Femur (tissue), 1 donor: ENCODE measurements around the gene SIK2.
A peak's percentile ranks its signal among the peaks of the same experiment; 100 is the strongest.

Source experiments
- DNase-seq: peaks from one replicate; pipeline ENCODE4 v3.0.0-alpha.2; 2017

SIK2 gene

DNA sequence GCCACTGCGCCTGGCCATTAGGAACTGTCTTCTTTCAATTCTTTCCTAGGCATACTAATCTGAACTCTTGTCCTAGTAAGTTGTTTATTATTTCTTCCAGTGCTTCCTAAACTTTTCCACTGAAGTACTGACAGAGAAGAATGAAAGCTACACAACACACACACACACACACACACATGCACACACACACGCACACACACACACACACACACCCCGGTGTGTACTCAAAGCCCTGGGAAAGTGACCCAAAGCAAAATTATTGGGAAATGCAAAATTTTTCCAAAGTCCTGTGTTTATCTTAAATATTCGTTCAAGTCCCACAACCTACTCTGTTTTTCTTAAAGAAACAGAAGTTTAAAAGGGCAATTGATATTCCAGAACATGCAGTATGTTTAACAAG is 19.4 kb upstream of the SIK2 start:
- DNase-seq = no peak

DNA sequence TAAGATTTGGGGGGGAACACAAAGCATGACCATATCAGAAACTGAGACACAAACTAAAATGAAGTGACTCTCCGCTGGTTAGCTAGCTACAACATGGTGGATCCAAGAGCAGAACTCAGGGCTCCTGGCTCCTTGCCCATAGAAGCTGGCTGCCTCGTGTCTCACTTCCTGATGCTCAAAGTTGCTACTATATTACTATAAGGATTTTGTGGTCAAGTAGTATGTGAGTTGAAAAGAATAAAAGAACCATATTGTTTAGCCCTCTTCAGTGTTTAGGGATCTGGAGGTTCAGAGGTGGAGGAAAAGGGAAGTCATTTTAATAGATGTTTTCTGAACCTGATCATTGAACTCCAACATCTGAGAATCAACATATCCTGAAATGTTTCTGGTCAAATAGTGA is 16.9 kb upstream of the SIK2 start:
- no peak for DNase-seq

DNA sequence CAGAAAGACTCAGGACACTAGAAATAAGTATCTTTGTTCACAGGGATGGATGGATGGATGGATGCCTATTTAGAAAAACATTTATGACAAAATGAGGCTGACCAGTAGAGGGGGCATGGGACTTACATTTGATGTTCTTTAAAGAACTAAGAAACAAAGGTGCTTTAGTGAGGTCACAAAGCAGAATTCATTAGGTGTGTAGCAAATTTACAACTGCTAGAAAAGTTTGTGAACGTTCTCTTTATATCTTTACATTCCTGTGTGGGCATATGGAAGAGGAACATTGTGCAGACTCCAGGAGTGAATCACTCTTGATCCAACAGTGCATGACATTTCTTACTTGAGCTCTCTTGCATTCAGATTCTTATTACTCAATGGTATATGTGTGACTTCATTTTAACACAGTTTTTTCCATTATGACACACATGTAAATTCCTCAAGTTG is 15.8 kb upstream of the SIK2 start:
- DNase-seq = peak; percentile 39

DNA sequence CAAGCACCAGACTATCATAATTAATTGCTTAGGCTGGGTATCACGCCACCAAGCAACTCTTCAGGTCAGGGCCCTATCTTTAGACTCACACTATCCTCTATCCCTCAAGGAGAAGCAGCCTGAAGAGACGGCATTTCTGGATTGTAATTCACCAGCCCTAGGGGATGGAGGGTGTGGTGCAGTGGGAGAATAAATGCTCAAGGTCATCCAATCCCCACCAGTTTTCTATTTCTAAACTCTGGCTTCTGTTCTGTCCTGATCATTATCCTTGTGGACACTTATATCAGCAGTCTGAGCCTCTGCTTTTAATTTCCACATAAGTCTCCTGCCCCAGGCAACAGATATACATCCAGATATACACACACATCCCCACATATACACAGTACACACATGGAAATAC is 13.1 kb upstream of the SIK2 start:
- no peak for DNase-seq

DNA sequence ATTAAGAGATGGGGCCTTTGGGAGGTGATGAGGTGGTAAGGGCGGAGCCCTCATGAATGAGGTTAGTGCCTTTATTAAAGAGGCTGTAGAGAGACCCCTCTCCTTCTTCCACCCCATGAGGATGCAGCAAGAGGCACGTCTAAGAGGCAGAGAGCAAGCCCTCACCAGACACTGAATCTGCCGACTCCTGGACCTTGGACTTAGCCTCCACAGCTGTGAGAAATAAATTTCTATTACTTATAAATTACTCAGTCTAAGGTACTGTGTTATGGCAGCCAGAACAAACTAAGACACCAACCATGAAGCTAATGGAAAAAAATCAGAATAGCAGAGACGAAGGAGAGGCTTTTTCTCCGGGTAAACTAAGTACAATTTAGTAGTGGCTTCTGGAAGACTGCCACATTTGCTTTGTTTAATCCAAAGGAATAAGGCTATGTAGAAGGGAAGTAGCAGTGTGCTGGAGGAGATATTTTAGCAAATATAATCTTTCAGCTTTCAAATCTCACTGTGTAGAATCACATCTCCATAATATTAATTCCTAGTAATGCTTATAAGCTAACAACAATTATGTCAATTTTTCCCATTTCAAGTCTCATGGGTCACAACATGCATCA is 12.3 kb upstream of the SIK2 start:
- DNase-seq = no peak

DNA sequence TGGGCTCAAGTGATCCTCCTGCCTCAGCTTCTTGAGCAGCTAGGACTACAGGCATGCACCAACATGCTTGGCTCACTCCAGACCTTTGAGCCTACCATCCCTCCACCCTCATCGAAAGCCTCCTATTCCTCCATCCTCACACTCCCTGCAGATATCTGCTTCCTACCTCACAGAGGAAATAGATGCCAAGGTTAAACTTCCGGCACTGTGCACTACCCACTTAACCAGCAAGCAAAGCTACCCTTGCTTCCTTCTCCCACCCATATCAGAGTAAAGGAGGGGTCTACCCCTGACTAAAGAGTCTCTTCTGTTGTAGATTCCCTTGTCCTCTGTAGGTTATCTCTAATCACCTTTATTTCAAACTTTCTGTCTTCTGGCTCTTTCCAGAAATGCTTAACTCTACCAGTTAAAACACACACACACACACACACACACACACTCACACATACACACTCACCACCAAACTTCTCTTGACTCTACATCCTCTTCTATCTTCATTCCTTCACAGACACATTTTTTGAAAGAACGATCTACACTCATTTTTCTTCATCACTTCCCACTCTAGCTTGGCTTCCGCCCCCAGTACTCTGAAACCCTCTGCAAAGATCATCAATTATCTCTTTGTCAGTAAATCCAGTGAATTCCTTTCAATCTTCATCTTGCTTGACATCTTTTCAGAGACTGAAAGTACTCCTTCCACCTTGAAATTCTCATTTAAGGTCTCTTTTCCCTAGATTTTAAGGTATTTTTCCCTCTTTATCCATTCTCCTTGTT is 10.9 kb upstream of the SIK2 start:
- DNase-seq = no peak

DNA sequence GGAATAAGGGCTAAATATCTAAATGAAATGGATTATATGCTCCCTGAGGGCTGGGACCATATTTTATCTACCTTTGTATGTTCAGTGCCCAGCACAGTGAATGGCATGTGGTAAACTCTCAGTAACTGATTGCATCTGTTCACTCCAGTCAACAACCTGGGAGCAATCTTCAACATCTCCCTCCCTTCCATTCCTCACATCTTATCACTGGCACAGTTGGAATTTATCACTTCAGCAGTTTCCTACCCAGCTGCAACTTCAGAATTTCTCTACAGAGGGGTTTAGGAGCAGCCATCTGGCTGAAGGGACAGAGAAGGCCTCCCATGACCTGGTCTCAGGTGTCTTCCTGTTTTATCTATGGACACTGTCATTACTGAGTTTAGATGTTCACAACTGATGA is 9.8 kb upstream of the SIK2 start:
- no peak for DNase-seq

DNA sequence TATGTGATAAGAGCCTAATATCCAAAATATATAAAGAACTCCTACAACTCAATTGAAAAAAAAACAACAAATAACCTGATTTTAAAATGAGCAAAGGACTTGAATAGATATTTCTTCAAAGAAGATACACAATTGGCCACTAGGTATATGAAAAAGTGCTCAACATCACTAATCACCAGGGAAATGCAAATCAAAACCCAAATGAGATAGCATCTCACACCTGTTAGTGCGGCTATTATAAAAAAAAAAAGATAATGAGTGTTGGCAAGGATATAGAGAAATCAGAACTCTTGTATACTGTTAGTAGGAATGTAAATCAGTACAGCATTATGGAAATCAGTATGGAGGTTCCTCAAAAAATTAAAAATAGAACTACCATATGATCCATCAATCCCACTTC is 5.9 kb upstream of the SIK2 start:
- DNase-seq = no peak

DNA sequence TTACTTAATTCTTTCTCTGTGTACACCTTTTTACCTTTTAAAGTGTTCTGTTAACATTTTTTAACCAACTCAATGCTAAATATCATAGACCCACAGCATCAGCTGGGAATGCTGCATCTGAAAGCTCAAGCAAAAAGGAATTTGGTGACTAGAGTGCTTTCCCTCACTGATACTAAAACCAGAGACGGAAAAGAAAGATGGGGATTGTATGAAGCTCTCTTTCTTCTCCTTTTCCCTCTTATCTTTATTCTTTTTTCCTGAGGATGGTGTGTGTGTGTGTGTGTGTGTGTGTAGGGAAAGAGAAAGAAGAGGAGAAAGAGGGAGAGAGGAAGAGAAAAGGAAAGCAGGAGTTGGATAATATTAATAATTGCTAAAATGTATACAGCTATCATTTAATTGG is 4.1 kb upstream of the SIK2 start:
- no peak for DNase-seq

DNA sequence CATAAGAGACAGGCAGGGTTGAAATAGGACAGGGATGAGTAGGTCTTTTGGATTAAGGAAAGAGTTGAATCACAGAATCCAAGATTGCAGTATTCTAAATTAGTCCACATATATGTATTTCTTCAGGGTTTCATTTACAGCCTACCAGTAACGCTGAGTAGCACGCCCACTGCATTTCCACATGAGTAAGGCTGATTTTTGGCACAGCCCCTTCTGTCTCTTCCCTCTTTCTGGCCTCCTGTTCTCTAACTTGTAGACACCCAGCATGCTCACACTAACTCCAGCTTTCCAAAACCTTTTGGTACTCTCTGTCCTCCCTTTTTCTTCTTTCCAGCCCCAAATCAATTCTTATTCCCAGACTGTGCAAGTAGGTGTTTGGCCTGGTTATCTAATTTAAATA is 3.7 kb upstream of the SIK2 start:
- DNase-seq = peak; percentile 85

DNA sequence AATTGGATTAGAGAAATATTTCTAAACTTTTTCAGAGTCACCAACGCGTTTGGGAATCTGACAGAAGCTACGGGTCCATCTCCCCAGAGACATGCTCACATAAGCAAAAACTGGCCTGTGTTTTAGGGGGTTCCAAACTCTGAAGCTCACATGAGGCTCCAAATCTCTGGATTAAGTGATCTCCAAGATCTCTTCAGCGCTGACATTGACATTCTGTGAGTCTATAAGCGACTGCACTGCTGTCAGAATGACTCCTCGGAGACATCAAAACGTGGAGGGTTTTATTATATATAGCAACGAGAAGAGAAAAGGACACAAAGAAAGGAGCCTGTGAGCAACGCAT is 642 bp upstream of the SIK2 start:
- no peak for DNase-seq

DNA sequence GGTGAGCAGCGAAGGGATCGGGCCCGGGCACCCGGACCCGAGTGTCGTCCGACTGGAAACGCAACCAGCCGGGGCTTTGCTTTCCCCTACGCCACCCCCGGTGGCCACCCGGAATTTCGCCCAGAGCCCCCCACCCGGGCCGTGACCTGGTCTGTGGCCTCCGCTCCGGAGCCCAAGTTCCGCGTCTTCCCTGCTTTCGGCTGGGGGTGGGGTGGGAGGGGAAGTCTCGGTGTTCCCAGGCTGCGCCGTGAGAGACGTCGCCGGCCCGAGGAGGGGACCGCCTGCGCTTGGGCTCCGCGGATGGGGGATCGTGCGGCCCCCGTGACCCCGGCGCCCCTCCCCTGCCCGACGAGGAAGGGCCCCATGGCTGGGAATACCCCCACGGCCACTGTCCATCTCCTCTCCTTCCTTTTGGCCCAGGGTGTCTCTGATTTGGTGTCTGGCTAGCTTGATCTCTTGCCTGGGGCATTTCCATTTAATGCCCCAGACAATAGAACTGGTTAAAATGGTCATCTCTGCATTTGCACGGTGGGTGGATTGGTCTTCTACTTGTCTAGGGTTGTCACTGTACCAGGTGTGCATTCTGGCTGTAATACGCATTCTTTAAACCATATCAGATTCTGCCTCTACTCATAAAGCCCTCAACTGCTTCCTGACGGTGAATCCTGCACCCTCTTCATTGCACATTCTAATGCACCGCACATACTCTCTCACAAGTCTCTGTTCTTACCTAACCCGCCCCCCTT is 789 bp downstream of the SIK2 start:
- DNase-seq = peak; percentile 68

DNA sequence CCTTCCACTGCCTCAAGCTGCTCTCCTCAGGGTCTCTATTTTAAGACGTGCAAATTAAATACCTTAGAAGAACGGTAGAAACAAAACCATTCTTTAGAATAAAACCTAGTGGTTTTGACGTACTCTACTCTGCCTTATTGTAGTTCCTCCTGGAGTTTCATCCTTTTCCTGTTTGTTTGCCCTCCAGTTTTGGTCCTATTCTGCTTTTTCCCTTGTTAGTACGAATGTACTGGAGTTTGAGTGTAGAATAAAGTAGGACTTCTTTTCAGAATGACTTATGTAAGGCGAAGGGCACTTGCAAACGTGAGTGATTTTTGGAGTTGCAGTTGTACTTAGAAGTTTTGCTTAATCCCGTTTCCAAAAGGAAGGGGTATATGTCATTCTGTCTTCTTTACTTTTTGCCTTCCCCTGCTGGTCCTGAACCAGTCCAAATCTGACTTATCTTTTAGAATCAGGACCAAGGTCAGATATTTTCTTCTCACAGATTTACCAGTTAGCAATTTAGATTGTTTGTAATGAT is 1.4 kb downstream of the SIK2 start:
- DNase-seq = no peak

DNA sequence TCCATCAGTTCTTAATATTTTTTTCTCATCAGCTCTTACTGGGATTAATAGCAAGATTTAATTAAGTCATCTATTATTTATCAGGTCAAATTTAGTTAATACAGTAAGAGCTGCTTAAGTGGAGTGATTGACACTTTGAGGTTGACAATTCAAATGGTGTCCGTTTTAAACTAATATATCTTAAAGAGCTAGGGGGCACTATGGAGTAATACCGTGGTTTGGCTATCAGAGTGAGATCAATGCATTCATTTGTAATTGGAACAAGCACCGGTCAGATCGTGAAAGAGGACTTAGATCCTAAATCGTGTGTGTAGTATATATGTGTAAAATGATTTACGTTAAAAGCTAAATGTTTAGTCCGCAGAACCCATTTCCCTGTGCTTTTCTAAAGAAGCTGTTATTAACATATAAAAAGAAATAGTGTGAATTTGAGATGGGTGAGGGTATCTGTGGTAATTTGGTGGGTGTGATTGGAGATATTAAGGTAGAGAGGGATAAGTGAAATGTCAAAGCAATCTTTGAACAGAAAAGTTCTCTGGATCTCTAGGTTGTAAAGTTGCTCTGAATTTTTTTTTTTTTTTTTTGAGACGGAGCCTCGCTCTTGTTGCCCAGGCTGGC is 2.3 kb downstream of the SIK2 start:
- no peak for DNase-seq

DNA sequence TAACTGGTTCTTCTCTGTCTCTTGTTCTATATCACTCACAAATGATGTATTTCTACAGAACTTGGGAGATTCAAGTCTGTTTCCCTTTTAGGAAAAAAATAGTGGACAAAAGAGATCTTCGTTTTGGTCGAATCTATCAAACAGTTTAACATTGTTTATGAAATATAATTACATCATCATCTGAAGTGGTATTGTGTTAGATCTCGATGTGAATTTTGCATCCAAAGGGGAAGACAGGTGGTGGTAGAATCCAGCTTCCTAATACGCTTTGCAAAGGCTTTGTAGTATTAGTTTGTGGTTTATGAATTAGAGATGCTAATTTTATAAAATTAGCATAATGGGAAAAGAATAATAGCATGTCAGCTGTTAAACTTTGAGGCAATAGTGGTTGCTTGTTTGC is 3.4 kb downstream of the SIK2 start:
- DNase-seq = no peak

DNA sequence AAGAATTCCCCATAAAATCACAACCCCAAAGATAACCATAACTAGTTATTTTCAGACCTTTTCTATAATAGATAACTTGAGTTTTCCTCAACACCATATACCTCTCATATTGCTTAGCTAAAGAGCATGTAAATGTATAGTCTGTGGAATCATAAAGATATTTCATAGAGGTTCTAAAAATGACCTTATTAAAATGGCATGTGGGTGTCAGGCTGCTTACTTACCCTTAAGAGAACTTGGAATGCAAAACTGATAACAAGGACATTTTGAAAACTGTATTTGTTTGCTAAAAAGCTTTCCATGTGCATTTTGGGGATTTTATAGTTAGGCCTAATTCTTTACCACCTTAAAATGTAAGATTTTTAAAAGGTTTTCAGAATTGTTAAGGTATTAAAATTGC is 4.7 kb downstream of the SIK2 start:
- no peak for DNase-seq

DNA sequence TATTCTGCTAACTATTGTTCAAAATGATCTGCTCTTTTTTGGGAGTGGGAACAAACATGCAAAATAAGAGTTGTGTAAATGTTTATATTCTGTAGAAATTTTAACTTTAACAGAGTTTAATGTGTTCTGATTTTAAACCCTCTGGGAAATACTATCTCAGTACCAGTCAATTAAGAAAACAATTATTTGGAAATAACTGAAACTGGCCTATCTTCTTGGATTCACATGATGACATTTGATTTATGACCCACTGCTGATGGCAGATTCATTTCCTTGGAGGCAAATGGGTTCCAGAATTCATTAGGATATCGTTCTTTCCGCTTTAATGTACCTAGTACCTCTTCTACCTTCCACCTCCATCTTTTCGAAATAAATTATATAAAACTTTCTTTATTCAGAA is 5.5 kb downstream of the SIK2 start:
- no peak for DNase-seq

DNA sequence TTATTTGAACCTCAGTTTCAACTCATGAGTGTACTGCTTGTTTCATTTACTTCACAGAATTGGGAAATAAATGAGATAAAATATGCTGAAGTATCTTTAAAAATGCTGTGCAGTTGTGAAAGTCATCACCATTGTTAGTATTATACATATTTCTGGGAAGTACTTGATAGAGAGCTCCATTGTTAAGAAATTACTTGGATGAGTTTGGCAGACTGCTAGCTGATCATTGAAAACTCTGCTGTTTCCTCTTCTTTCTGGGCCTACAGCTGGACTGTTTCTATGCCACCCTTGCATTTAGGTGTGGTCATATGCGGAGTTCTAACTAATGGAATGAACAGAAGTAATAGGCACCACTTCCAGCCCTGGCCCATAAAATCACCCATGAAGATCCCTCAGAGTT is 10.0 kb downstream of the SIK2 start:
- no peak for DNase-seq

DNA sequence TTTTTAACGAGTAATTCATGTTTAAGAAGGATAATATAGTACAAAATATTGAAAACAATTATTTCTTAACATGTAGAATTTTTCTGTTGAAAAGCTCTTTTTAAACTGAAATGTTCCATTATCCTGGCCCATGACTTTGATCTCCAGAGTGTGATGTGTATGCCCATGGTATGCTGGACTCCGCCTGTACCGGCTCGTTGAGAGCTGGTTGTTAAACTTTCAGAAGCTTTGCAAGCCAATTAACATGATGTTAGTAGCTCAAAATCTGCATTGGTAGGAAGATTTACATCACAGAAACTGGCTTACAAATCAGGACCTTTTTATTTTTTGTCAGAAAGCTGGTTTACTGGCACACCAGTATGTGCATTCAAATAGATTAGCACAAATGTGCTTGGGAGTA is 15.0 kb downstream of the SIK2 start:
- DNase-seq = no peak

DNA sequence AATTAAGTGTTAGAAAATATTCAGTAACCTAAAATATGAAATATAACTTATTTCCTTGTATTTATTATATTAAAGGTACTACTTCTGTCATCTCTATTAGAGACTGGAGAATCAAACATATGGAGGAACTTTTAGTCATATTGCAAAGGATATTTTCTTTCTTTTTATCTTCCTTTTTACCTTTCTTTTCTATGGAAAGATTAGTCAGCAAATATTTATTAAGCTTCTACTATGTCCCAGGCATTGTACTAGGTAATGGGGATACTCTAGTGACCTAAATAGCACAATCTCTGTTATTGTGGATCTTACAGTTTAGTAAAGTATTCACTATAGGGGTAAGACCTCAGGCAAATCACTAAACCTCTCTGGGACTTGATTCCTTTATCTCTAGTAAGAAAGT is 18.3 kb downstream of the SIK2 start:
- DNase-seq = no peak

DNA sequence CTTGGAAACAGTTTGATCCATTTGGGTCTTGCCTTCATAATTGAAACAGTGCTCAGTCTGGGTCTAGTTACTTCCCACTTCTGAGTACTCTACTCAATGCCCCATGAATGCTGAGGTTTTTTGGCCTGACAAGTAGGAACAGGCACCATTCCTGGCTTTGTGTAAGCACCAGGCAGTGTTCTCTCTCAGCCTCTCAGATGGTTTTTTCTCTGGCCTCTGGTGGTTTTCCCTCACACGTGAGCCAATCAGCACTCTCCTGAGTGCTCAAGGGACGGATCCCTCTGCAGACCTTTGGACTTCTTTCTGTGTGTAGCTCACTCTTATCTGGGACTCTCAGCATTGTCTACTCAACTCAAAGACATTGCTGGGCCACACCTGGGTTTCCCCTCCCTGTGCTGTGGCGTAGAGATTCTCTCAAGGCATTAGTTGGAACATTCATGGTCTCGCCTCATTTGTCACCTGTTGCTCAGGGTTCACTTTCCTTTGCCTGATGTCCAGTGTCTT is 21.3 kb downstream of the SIK2 start:
- no peak for DNase-seq

DNA sequence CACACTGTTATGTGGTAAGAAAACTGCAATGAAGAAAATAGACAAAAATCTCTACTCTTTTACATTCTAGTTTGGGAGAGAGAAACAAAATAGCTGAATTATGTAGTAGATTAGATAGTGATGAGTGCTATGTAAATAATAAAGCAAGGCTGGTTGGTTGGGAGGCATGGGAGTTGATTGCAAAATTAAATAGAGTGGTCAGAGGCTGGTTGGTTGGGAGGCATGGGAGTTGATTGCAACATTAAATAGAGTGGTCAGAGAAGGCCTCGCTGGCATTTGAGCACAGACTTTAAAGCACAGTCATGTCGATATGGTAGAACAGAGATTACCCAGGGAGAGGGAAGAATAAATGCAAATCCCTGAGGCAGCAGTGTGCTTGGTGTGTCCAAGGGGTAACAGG is 22.4 kb downstream of the SIK2 start:
- DNase-seq = no peak

DNA sequence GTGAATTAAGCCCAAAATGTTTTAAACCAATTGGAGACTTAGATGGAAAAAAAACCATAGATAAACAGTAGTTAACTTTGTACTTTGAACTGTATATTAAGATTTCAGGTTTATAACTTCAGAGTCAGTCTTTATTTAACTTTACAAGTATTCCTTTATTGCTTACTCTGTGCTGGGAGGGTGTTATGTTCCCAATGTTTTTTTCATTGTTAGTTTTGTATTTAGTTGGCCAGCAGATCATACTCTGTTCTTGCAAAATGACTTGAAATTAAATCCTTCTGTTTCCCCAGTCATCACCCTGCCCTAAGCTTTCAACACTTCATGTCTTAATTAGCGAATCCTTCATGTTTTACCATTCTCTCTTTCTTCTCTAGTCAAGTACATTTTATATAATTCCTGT is 25.3 kb downstream of the SIK2 start:
- no peak for DNase-seq
